DOHH2 (cell line): Measurements from ENCODE around the gene EEF1E1.

Source experiments
- H3F3A ChIP-seq: fragments of 200-600 bp; sonication (generic), shearing (Covaris generic); 2 replicates; pipeline ENCODE4 v1.6.0; 2016; ENCODE audit warnings: antibody characterized with exemption, mild to moderate bottlenecking; ENCODE audit not compliant: control insufficient read depth, insufficient read depth
- H3K27ac ChIP-seq: fragments of 200-600 bp; sonication (generic); 2 replicates; pipeline ENCODE4 v1.5.1; 2014; ENCODE audit warnings: low read depth, mild to moderate bottlenecking, low read length, moderate library complexity
- H3K27me3 ChIP-seq: fragments of 200-600 bp; sonication (generic); 2 replicates; pipeline ENCODE4 v1.6.1; 2014; ENCODE audit warnings: mild to moderate bottlenecking, low read length, mixed read lengths; ENCODE audit not compliant: control insufficient read depth
- H3K36me3 ChIP-seq: fragments of 200-600 bp; sonication (generic); 2 replicates; pipeline ENCODE4 v1.6.1; 2014; ENCODE audit warnings: mild to moderate bottlenecking, low read length, moderate library complexity, mixed read lengths; ENCODE audit not compliant: control insufficient read depth
- H3K4me1 ChIP-seq: fragments of 200-600 bp; sonication (generic); 2 replicates; pipeline ENCODE4 v1.6.1; 2014; ENCODE audit warnings: mild to moderate bottlenecking, low read length, mixed read lengths; ENCODE audit not compliant: control insufficient read depth
- H3K4me2 ChIP-seq: fragments of 200-600 bp; sonication (generic); 2 replicates; pipeline ENCODE4 v1.6.0; 2014; ENCODE audit warnings: mild to moderate bottlenecking, low read length, moderate library complexity
- H3K4me3 ChIP-seq: fragments of 200-600 bp; sonication (generic); 2 replicates; pipeline ENCODE4 v1.5.1; 2014; ENCODE audit warnings: mild to moderate bottlenecking, low read length, mixed read lengths
- H3K79me2 ChIP-seq: fragments of 200-600 bp; sonication (generic); 2 replicates; pipeline ENCODE4 v1.6.1; 2014; ENCODE audit warnings: mild to moderate bottlenecking, low read length, mixed read lengths; ENCODE audit not compliant: control insufficient read depth
- H3K9me2 ChIP-seq: fragments of 200-600 bp; sonication (generic); replicated peaks from 2 replicates; pipeline ENCODE4 v1.6.1; 2014; ENCODE audit warnings: mild to moderate bottlenecking, low read length, mixed read lengths; ENCODE audit not compliant: control insufficient read depth
- H3K9me3 ChIP-seq: fragments of 200-600 bp; sonication (generic); 2 replicates; pipeline ENCODE4 v1.6.1; 2014; ENCODE audit warnings: antibody characterized with exemption, low read length, mixed read lengths; ENCODE audit not compliant: control insufficient read depth, insufficient read depth
- H4K20me1 ChIP-seq: fragments of 200-600 bp; sonication (generic); 2 replicates; pipeline ENCODE4 v1.6.0; 2014; ENCODE audit warnings: low read depth, mild to moderate bottlenecking, antibody characterized with exemption, low read length, moderate library complexity; ENCODE audit not compliant: control insufficient read depth, insufficient read depth
- EZH2phosphoT487 ChIP-seq: fragments of 200-600 bp; sonication (generic); IDR thresholded peaks from 2 replicates; pipeline ENCODE4 v1.6.1; 2017; ENCODE audit warnings: borderline replicate concordance, mild to moderate bottlenecking, antibody characterized with exemption, low read length, moderate library complexity, mixed read lengths
- TF ChIP-seq, protein P1 (sequence below): fragments of 200-600 bp; sonication (generic); IDR thresholded peaks from one replicate; pipeline ENCODE4 v1.5.1; 2014; ENCODE audit warnings: antibody characterized with exemption, mild to moderate bottlenecking, low read depth, low read length; ENCODE audit not compliant: poor library complexity, severe bottlenecking

EEF1E1 gene

DNA sequence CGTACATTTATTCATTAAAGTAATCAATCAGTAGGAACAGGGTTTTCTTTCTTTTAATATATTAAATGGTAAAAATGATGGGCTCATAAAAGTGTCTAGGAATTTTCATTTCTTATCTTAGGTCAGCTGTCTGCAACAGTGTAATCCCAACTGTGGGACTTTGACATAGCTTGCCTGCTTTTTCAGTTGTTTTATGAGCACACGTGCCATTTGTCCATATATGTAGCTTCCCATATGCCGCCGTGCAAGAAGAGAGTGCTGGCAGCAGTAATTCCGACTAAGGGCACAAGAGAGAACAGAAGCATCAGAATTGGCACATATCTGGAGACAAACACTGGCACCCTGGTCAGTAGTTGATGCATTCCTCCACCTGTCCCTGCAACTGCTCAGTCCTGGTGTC, 20.9 kb upstream of the EEF1E1 start:
- Histone ChIP-seq H3K9me3 (no peaks in the 10 kb centered on the region), H4K20me1 (no peaks in the 10 kb centered on the region), H3K79me2 (no peaks in the 10 kb centered on the region), H3K27ac (no peak overlapping the region), H3K27me3 (no peaks in the 10 kb centered on the region; the same call in 1 of the 2 replicates), H3F3A (no peaks in the 10 kb centered on the region), H3K4me3 (no peak overlapping the region), H3K9me2 (no peaks in the 10 kb centered on the region), H3K4me1 (no peaks in the 10 kb centered on the region), H3K4me2 (no peak overlapping the region), H3K36me3 (no peaks in the 10 kb centered on the region)
- TF ChIP-seq EZH2phosphoT487 = no peak
- TF ChIP-seq, protein P1, sequence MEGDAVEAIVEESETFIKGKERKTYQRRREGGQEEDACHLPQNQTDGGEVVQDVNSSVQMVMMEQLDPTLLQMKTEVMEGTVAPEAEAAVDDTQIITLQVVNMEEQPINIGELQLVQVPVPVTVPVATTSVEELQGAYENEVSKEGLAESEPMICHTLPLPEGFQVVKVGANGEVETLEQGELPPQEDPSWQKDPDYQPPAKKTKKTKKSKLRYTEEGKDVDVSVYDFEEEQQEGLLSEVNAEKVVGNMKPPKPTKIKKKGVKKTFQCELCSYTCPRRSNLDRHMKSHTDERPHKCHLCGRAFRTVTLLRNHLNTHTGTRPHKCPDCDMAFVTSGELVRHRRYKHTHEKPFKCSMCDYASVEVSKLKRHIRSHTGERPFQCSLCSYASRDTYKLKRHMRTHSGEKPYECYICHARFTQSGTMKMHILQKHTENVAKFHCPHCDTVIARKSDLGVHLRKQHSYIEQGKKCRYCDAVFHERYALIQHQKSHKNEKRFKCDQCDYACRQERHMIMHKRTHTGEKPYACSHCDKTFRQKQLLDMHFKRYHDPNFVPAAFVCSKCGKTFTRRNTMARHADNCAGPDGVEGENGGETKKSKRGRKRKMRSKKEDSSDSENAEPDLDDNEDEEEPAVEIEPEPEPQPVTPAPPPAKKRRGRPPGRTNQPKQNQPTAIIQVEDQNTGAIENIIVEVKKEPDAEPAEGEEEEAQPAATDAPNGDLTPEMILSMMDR = no peak

DNA sequence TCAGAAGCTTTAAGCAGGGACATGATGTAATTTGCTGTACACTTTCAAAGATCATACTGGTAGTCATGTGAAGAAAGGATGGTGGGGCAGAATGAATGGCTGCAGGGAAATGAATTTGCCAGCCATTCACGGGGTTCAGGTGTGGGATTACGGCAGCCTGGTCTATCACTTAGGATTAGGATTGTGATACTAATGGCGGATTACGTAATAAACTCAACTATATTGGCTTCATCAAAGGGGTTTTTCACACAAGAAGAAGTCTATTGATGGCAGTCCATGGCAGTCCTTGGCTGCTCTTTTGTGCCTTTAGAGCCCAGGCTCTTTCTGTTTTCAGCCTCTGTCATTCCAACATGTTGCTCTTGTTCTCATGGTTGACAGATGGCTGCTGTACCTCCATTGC, 12.6 kb upstream of the EEF1E1 start:
- no peaks in the 10 kb centered on the region for H3K36me3 ChIP-seq
- TF ChIP-seq, protein P1 = no peak
- TF ChIP-seq EZH2phosphoT487 = no peak
- H3K27me3 ChIP-seq = peaks cover 16% of the 10 kb centered on the region
- no peaks in the 10 kb centered on the region for H4K20me1 ChIP-seq
- H3K4me3 ChIP-seq = no peak overlapping the region
- no peaks in the 10 kb centered on the region for H3K79me2 ChIP-seq
- H3K4me1 ChIP-seq = no peaks in the 10 kb centered on the region
- no peak overlapping the region for H3K4me2 ChIP-seq
- H3K9me2 ChIP-seq = no peaks in the 10 kb centered on the region
- no peaks in the 10 kb centered on the region for H3F3A ChIP-seq
- H3K9me3 ChIP-seq = no peaks in the 10 kb centered on the region
- H3K27ac ChIP-seq = no peak overlapping the region

DNA sequence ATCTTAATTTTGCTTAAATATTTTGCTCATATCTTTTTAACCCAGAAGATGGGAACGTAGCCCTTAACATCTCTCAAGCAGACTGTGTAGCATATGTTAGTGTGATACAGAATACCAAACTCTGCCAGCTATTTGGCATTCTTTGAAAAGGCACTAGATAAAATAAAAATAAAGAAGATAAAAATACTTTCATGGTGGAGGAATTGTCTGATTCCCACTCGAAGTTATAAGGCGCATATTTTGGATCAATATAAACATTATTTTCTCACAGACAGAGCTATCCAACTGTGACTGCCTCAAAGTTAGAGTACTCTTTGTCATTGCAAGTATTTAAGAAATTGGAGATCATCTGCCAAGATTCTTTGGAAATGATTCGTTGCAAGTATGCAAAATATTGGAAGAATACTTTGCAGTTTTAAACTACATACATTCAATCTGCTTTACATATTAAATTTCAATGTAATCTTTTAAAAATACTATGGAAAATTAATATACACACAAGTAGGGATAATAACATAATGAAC, 10.8 kb upstream of the EEF1E1 start:
- Histone ChIP-seq H3K4me3 (no peak overlapping the region), H3K4me2 (no peak overlapping the region), H3K27me3 (peaks cover 16% of the 10 kb centered on the region), H3K36me3 (no peaks in the 10 kb centered on the region), H3K4me1 (no peaks in the 10 kb centered on the region), H3K9me2 (no peaks in the 10 kb centered on the region), H3K79me2 (no peaks in the 10 kb centered on the region), H3F3A (no peaks in the 10 kb centered on the region), H4K20me1 (no peaks in the 10 kb centered on the region), H3K9me3 (no peaks in the 10 kb centered on the region), H3K27ac (no peak overlapping the region)
- TF ChIP-seq, protein P1 = no peak
- TF ChIP-seq EZH2phosphoT487 = no peak
